HepG2 (cell line): Measurements from ENCODE around the gene NEFH. TPM values are rescaled to one million over a fixed set of nuclear protein-coding genes. Genes with fewer than 3 reads are reported as not detected.

Experiments used
- ATAC-seq: fragments of 200-7000 bp; cut with Tn5 transposase; 3 replicates; pipeline ENCODE4 v1.9.1; 2020; ENCODE audit warnings: mild to moderate bottlenecking, moderate library complexity
- BruUV-seq: library from RNA; stranded (reverse); fragments of 400-500 nt; replicated peaks from 2 replicates; lab custom pipeline; 2021; lab: Mats Ljungman, UMichigan
- CTCF ChIA-PET: fragments of 300-600 bp; formaldehyde crosslinking; extraction: SDS; loops from one replicate; lab custom pipeline; 2021; ENCODE audit warnings: low total read pairs, inconsistent platforms, low intra/inter-chr PET ratio; lab: Yijun Ruan, JAX
- POLR2A ChIA-PET: fragments of 350-600 bp; sonication (Branson Sonifier 250); formaldehyde crosslinking; loops from one replicate; lab custom pipeline; 2020; ENCODE audit warnings: antibody characterized with exemption, inconsistent platforms; lab: Yijun Ruan, JAX
- DNase-seq: peaks from one replicate; pipeline ENCODE4 v3.0.0-alpha.2; 2015; ENCODE audit warnings: low spot score
- FAIRE-seq: peaks from 3 replicates; lab custom pipeline; 2011; peaks lifted over from hg19 to GRCh38; lab: Jason Lieb, UNC
- H2AFZ ChIP-seq: one replicate; pipeline ENCODE4 v1.6.1; 2011; ENCODE audit warnings: low read length, inconsistent platforms
- H3K27ac ChIP-seq: fragments of 300-600 bp; 3 replicates; pipeline ENCODE4 v1.8.0; 2011; ENCODE audit warnings: mixed run types, mild to moderate bottlenecking, mixed read lengths, low read length, inconsistent platforms; ENCODE audit not compliant: insufficient read depth; ENCODE audit errors: extremely low read length
- H3K27me3 ChIP-seq, 2 experiments: fragments of 200-600 bp in 1 of 2; 2 replicates in 1 of 2; 3 replicates in 1 of 2; pipeline versions ENCODE4 v1.6.0 to v1.8.0; 2011; ENCODE audit warnings: low read length in 2 of 2, mild to moderate bottlenecking in 2 of 2, moderate library complexity in 2 of 2, inconsistent platforms in 1 of 2; ENCODE audit not compliant: insufficient read depth in 2 of 2, control insufficient read depth in 1 of 2
- H3K36me3 ChIP-seq, 2 experiments: fragments of 200-600 bp in 1 of 2; replicated peaks in 1 of 2; 2 replicates in 1 of 2; 3 replicates in 1 of 2; pipeline versions ENCODE4 v1.5.1 to v1.8.0; 2011; ENCODE audit warnings: low read length in 2 of 2, inconsistent platforms in 1 of 2; ENCODE audit not compliant: insufficient read depth in 2 of 2, control insufficient read depth in 1 of 2
- H3K4me1 ChIP-seq: 2 replicates; pipeline ENCODE4 v1.5.1; 2012; ENCODE audit warnings: low read length, inconsistent platforms; ENCODE audit not compliant: insufficient read depth
- H3K4me2 ChIP-seq: 2 replicates; pipeline ENCODE4 v1.6.0; 2011; ENCODE audit warnings: low read depth, low read length, inconsistent platforms
- H3K4me3 ChIP-seq, 3 experiments: fragments of 200-600 bp in 1 of 3; sonication (generic), shearing (Covaris generic) in 1 of 3; replicated peaks in 1 of 3; 2 replicates each; pipeline ENCODE4 v1.5.1; 2011 to 2016; ENCODE audit warnings: low read length in 3 of 3, inconsistent platforms in 2 of 3, low read depth in 2 of 3, mild to moderate bottlenecking in 2 of 3, control low read depth in 1 of 3, mixed read lengths in 1 of 3; ENCODE audit not compliant: insufficient read depth in 1 of 3
- H3K79me2 ChIP-seq: one replicate; pipeline ENCODE4 v1.6.1; 2011; ENCODE audit warnings: low read length, inconsistent platforms; ENCODE audit not compliant: insufficient read depth
- H3K9ac ChIP-seq: 2 replicates; pipeline ENCODE4 v1.6.0; 2011; ENCODE audit warnings: mild to moderate bottlenecking, low read depth, low read length, inconsistent platforms; ENCODE audit not compliant: insufficient read depth
- H3K9me3 ChIP-seq: 2 replicates; pipeline ENCODE4 v1.5.1; 2012; ENCODE audit warnings: mild to moderate bottlenecking, low read length
- H4K20me1 ChIP-seq: 2 replicates; pipeline ENCODE4 v1.6.0; 2011; ENCODE audit warnings: inconsistent platforms, mild to moderate bottlenecking, low read length, moderate library complexity; ENCODE audit not compliant: insufficient read depth
- ATAD3A ChIP-seq: sonication (generic); formaldehyde crosslinking; IDR thresholded peaks from 2 replicates; pipeline ENCODE4 v1.4.0; 2020; ENCODE audit warnings: missing genetic modification reagents
- FOSL2 ChIP-seq: sonication (generic); formaldehyde crosslinking; IDR thresholded peaks from 2 replicates; pipeline ENCODE4 v1.4.0; 2020; ENCODE audit warnings: missing genetic modification reagents
- KLF12 ChIP-seq: sonication (generic); formaldehyde crosslinking; IDR thresholded peaks from 2 replicates; pipeline ENCODE4 v1.4.0; 2020; ENCODE audit warnings: missing genetic modification reagents, borderline replicate concordance
- MBD4 ChIP-seq: IDR thresholded peaks from 2 replicates; pipeline ENCODE4 v1.6.1; 2012; ENCODE audit warnings: low read length, inconsistent platforms, borderline replicate concordance
- MXI1 ChIP-seq: IDR thresholded peaks from 3 replicates; pipeline ENCODE4 v1.6.1; 2012; ENCODE audit warnings: low read depth, low read length, inconsistent platforms, borderline replicate concordance
- NR2F1 ChIP-seq, 2 experiments: fragments of 450-650 bp in 1 of 2; formaldehyde crosslinking in 1 of 2; IDR thresholded peaks; 2 replicates each; pipeline versions ENCODE4 v1.5.0 to v1.6.1; 2016 to 2020; ENCODE audit warnings: mild to moderate bottlenecking in 1 of 2, missing compliant biosample characterization in 1 of 2, missing genetic modification reagents in 1 of 2, moderate library complexity in 1 of 2
- RAD21 ChIP-seq: fragments of 450-650 bp; formaldehyde crosslinking; IDR thresholded peaks from 2 replicates; pipeline ENCODE4 v1.5.0; 2020; ENCODE audit warnings: mild to moderate bottlenecking
- SIN3B ChIP-seq: fragments of 150-350 bp; IDR thresholded peaks from 2 replicates; pipeline ENCODE4 v1.6.1; 2014; ENCODE audit warnings: low read length
- SMC3 ChIP-seq: IDR thresholded peaks from 2 replicates; pipeline ENCODE4 v1.6.1; 2011; ENCODE audit warnings: low read length, improper control_type of control experiment
- STAG1 ChIP-seq: sonication (generic); formaldehyde crosslinking; IDR thresholded peaks from 2 replicates; pipeline ENCODE4 v1.4.0; 2020; ENCODE audit warnings: missing genetic modification reagents
- STAT5B ChIP-seq: sonication (generic); formaldehyde crosslinking; IDR thresholded peaks from 2 replicates; pipeline ENCODE4 v1.4.0; 2020; ENCODE audit warnings: missing genetic modification reagents
- TEAD3 ChIP-seq: optimal IDR thresholded peaks from 2 replicates; pipeline ENCODE3; 2016; ENCODE audit warnings: borderline replicate concordance
- ZNF121 ChIP-seq: sonication (generic); formaldehyde crosslinking; IDR thresholded peaks from 2 replicates; pipeline ENCODE4 v1.5.0; 2020; ENCODE audit warnings: mild to moderate bottlenecking, missing genetic modification reagents
- ZNF776 ChIP-seq: sonication (generic); formaldehyde crosslinking; IDR thresholded peaks from 2 replicates; pipeline ENCODE4 v1.4.0; 2020; ENCODE audit warnings: mild to moderate bottlenecking, missing genetic modification reagents
- WGBS: methylation state at CpG from one replicate; pipeline ENCODE4 v1.1.6; 2017; ENCODE audit warnings: low lambda C conversion rate; 5-methylcytosine and 5-hydroxymethylcytosine counted together
- in situ Hi-C: cut with HindIII; loops from 2 replicates; pipeline ENCODE4 v1.10.0; 2017; ENCODE audit warnings: low pct_unique_long_range_greater_than_20kb; ENCODE audit not compliant: extremely low pct_ligation_motif_present
- intact Hi-C: fragments of 100-400 bp; cut with micrococcal nuclease; formaldehyde crosslinking; loops from one replicate; pipeline ENCODE4 v1.10.0; 2022; ENCODE audit not compliant: unreplicated experiment
- polyA plus RNA-seq, 8 experiments: library from polyadenylated mRNA; depleted of rRNA in 3 of 8; stranded (reverse) in 7 of 8; unstranded in 1 of 8; fragments of >200 nt; fragmentation: Illumina TruSeq in 4 of 8; extraction: Trizol in 4 of 8; gene quantifications; 2 replicates each; pipeline versions ENCODE4 v1.2.1 to v1.2.3, GENCODE V29; 2011 to 2016; ENCODE audit warnings: low read depth in 4 of 8, missing spikeins in 1 of 8, mixed read lengths in 1 of 8; ENCODE audit not compliant: insufficient read depth in 1 of 8
- total RNA-seq, 5 experiments: library from RNA; depleted of rRNA; stranded (reverse); fragments of >200 nt; fragmentation: Illumina TruSeq; extraction: Trizol; gene quantifications; 2 replicates each; pipeline ENCODE4 v1.2.3, GENCODE V29; 2016; ENCODE audit warnings: low read depth in 1 of 5
- TF ChIP-seq, protein P1 (sequence below): sonication (generic); formaldehyde crosslinking; IDR thresholded peaks from 2 replicates; pipeline ENCODE4 v1.4.0; 2020; ENCODE audit warnings: missing genetic modification reagents
- TF ChIP-seq, protein P2 (sequence below): sonication (generic); formaldehyde crosslinking; conservative IDR thresholded peaks from 2 replicates; pipeline ENCODE4 v1.8.0; 2022; ENCODE audit warnings: missing genetic modification reagents
- TF ChIP-seq, protein P3 (sequence below): sonication (generic); formaldehyde crosslinking; IDR thresholded peaks from 2 replicates; pipeline ENCODE4 v1.4.0; 2020; ENCODE audit warnings: missing genetic modification reagents
- TF ChIP-seq, protein P4 (sequence below): sonication (generic); formaldehyde crosslinking; IDR thresholded peaks from 2 replicates; pipeline ENCODE4 v1.5.0; 2020; ENCODE audit warnings: mild to moderate bottlenecking, missing genetic modification reagents, moderate library complexity

NEFH gene
- total and polyA plus RNA-seq, 2 of the 13 experiments (the other 11 are each of a cell fraction or from before 2014, with no cell fraction given): not detected

DNA sequence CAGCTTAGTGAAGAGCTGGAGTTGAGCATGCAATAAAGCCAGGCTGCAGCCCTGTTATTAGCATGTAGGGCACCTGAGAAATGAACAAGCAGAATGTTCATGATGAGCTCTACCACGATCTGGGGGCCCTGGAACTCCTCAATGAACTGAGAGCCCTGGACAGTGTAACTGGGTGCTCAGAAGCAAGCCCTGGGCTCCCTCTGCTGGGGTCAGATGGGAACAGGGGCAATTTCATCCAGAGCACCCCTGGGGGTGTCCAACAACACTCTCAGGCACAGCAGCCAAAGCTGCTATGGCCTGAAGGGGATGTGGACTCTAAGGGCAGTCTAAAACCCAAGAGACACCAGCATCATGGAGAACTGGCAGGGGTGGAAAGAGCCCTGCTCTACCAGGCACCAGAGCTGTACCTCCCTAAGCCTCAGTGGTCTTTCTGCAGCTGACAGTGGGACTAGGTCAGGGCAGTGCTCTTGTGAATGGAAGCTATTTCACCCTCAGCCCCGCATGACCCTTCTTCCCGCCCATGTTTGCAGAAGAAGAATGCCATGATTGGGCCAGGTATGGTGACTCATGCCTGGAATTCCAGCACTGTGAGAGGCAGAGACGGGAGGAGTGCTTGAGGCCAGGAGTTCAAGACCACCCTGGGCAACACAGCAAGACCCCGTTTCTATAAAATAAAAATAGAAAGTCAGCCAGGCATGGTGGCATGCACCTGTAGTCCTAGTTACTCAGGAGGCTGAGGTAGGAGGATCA, 44.6 kb downstream of the NEFH start:
- no peak overlapping the region for H3K4me2 ChIP-seq
- peak; percentile 96 for ATAC-seq
- H3K36me3 ChIP-seq: peaks cover 28 to 83% of the 10 kb centered on the region in 2 experiments
- no peak overlapping the region for H3K4me3 ChIP-seq
- peak; percentile 46 for DNase-seq
- no peak overlapping the region for H3K27ac ChIP-seq
- peak; percentile 4 for FAIRE-seq
- no TSS peak for BruUV-seq
- H4K20me1 ChIP-seq: no peaks in the 10 kb centered on the region
- no peak overlapping the region for H3K9ac ChIP-seq
- in situ Hi-C loops: no loop called here
- H3K4me1 ChIP-seq: no peaks in the 10 kb centered on the region
- TF ChIP-seq SIN3B (no peak), STAG1 (CRISPR knock-in tag) (peak; percentile 73), KLF12 (no peak), NR2F1 (CRISPR knock-in tag; IDR thresholded peaks at IDR 0.05) (no peak), STAT5B (CRISPR knock-in tag) (no peak), FOSL2 (peak; percentile 77), TEAD3 (CRISPR knock-in tag) (peak; percentile 37), MBD4 (no peak), SMC3 (peak; percentile 55), RAD21 (CRISPR knock-in tag) (peak; percentile 71), ZNF776 (CRISPR knock-in tag) (no peak), MXI1 (0 out of 3 replicates have a peak, but pooled peaks have one; percentile 16), ZNF121 (peak; percentile 64), ATAD3A (CRISPR knock-in tag) (no peak)
- TF ChIP-seq, protein P1, sequence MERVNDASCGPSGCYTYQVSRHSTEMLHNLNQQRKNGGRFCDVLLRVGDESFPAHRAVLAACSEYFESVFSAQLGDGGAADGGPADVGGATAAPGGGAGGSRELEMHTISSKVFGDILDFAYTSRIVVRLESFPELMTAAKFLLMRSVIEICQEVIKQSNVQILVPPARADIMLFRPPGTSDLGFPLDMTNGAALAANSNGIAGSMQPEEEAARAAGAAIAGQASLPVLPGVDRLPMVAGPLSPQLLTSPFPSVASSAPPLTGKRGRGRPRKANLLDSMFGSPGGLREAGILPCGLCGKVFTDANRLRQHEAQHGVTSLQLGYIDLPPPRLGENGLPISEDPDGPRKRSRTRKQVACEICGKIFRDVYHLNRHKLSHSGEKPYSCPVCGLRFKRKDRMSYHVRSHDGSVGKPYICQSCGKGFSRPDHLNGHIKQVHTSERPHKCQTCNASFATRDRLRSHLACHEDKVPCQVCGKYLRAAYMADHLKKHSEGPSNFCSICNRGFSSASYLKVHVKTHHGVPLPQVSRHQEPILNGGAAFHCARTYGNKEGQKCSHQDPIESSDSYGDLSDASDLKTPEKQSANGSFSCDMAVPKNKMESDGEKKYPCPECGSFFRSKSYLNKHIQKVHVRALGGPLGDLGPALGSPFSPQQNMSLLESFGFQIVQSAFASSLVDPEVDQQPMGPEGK (CRISPR knock-in tag): 0 out of 2 replicates have a peak, but pooled peaks have one; percentile 10
- TF ChIP-seq, protein P2, sequence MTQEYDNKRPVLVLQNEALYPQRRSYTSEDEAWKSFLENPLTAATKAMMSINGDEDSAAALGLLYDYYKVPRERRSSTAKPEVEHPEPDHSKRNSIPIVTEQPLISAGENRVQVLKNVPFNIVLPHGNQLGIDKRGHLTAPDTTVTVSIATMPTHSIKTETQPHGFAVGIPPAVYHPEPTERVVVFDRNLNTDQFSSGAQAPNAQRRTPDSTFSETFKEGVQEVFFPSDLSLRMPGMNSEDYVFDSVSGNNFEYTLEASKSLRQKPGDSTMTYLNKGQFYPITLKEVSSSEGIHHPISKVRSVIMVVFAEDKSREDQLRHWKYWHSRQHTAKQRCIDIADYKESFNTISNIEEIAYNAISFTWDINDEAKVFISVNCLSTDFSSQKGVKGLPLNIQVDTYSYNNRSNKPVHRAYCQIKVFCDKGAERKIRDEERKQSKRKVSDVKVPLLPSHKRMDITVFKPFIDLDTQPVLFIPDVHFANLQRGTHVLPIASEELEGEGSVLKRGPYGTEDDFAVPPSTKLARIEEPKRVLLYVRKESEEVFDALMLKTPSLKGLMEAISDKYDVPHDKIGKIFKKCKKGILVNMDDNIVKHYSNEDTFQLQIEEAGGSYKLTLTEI (CRISPR knock-in tag): no peak
- TF ChIP-seq, protein P3, sequence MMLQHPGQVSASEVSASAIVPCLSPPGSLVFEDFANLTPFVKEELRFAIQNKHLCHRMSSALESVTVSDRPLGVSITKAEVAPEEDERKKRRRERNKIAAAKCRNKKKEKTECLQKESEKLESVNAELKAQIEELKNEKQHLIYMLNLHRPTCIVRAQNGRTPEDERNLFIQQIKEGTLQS (CRISPR knock-in tag): 0 out of 2 replicates have a peak, but pooled peaks have one; percentile 16
- TF ChIP-seq, protein P4, sequence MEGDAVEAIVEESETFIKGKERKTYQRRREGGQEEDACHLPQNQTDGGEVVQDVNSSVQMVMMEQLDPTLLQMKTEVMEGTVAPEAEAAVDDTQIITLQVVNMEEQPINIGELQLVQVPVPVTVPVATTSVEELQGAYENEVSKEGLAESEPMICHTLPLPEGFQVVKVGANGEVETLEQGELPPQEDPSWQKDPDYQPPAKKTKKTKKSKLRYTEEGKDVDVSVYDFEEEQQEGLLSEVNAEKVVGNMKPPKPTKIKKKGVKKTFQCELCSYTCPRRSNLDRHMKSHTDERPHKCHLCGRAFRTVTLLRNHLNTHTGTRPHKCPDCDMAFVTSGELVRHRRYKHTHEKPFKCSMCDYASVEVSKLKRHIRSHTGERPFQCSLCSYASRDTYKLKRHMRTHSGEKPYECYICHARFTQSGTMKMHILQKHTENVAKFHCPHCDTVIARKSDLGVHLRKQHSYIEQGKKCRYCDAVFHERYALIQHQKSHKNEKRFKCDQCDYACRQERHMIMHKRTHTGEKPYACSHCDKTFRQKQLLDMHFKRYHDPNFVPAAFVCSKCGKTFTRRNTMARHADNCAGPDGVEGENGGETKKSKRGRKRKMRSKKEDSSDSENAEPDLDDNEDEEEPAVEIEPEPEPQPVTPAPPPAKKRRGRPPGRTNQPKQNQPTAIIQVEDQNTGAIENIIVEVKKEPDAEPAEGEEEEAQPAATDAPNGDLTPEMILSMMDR: peak; percentile 70
- TF ChIP-seq, all 625 proteins: peak for 10
- ChIA-PET POLR2A (interaction anchor here (1.4 to 1.5 kb wide), 2 partner anchors 29 to 55 kb away, joined by 4 to 5 read pairs; partner anchors contain the start of gene THOC5), CTCF (interaction anchor here (0.6 to 2.5 kb wide), 2 partner anchors 53 to 130 kb away, joined by 3 to 13 read pairs; no protein-coding TSS in a partner anchor)
- WGBS: 69% methylated on average over 4 of the region's 5 CpGs
- Histone ChIP-seq H3K79me2 (no peaks in the 10 kb centered on the region), H2AFZ (no peak overlapping the region), H3K27me3 (no peaks in the 10 kb centered on the region), H3K9me3 (no peaks in the 10 kb centered on the region)
- intact Hi-C loops: loop anchor here (1.0 kb wide), 2 partner anchors 54 to 129 kb away; no protein-coding TSS in a partner anchor
